MCF 10A (cell line): ENCODE data around the gene ZIC5. TPM values are rescaled to one million over a fixed set of nuclear protein-coding genes. Genes with fewer than 3 reads are reported as not detected.

Experiments used
- BruUV-seq: library from RNA; stranded (reverse); fragments of 400-500 nt; replicated peaks from 2 replicates; lab custom pipeline; 2021; lab: Mats Ljungman, UMichigan
- CTCF ChIA-PET: fragments of 300-600 bp; sonication (Branson Sonifier 250); formaldehyde crosslinking; extraction: SDS; loops from one replicate; lab custom pipeline; 2021; ENCODE audit warnings: antibody characterized with exemption, inconsistent platforms; lab: Yijun Ruan, JAX
- POLR2A ChIA-PET: fragments of 300-600, 350-650 bp; sonication (Branson Sonifier 250); formaldehyde crosslinking; extraction: SDS; loops from one replicate; lab custom pipeline; 2020; ENCODE audit warnings: antibody characterized with exemption, inconsistent platforms; lab: Yijun Ruan, JAX
- DNase-seq: peaks from one replicate; pipeline ENCODE4 v3.0.0-alpha.2; 2018; ENCODE audit not compliant: unreplicated experiment
- H3K27ac Mint-ChIP-seq: one replicate; pipeline ENCODE4 v1.8.0; 2022; ENCODE audit warnings: mild to moderate bottlenecking, low read depth, mixed read lengths; ENCODE audit not compliant: unreplicated experiment
- H3K27me3 Mint-ChIP-seq: one replicate; pipeline ENCODE4 v1.8.0; 2022; ENCODE audit warnings: mixed read lengths; ENCODE audit not compliant: insufficient read depth, unreplicated experiment
- H3K36me3 Mint-ChIP-seq: one replicate; pipeline ENCODE4 v1.8.0; 2022; ENCODE audit warnings: mild to moderate bottlenecking, moderate library complexity, mixed read lengths; ENCODE audit not compliant: insufficient read depth, unreplicated experiment
- H3K4me1 Mint-ChIP-seq: one replicate; pipeline ENCODE4 v1.8.0; 2022; ENCODE audit warnings: mixed read lengths; ENCODE audit not compliant: insufficient read depth, unreplicated experiment
- H3K4me3 Mint-ChIP-seq: one replicate; pipeline ENCODE4 v1.8.0; 2022; ENCODE audit warnings: mild to moderate bottlenecking, moderate library complexity, mixed read lengths; ENCODE audit not compliant: unreplicated experiment
- H3K9me3 Mint-ChIP-seq: one replicate; pipeline ENCODE4 v1.8.0; 2022; ENCODE audit warnings: mixed read lengths; ENCODE audit not compliant: unreplicated experiment
- intact Hi-C: fragments of 100-400 bp; cut with micrococcal nuclease; formaldehyde crosslinking; loops from 2 replicates; pipeline ENCODE4 v1.14.1; 2022
- total RNA-seq: library from RNA; stranded (reverse); gene quantifications from 2 replicates; pipeline ENCODE4 v1.2.3, GENCODE V29; 2022
- TF ChIP-seq, protein P1 (sequence below): fragments of 200-600 bp; IDR thresholded peaks from one replicate; pipeline ENCODE4 v1.8.0; 2022; ENCODE audit warnings: antibody characterized with exemption, mild to moderate bottlenecking; ENCODE audit not compliant: unreplicated experiment

ZIC5 gene
- total RNA-seq, 1 experiment from 2014 or later, result not detected

DNA sequence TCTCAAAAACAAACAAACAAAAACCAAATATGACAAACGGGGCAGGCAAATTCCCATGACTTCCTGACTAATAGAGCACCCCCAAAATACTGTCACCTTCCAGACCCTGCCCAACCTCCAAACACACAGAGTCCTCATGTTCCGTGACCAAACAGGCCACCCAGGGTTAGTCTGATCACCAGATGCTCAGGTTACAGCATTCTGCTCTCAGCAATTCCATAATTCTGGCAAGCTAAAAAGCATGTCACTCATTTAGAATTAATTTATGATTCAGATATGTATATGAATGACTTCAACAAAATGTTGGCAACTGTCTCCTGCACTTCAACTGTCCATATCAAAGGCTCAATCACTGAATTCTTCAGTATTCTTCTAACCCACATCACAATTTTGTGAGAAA is 52.4 kb downstream of the ZIC5 start:
- ChIA-PET POLR2A (no interaction called here), CTCF (interaction anchor here (0.8 to 2.7 kb wide), 8 partner anchors 20 to 599 kb away, joined by 3 to 17 read pairs (median 5); no protein-coding TSS in a partner anchor)
- TF ChIP-seq, protein P1, sequence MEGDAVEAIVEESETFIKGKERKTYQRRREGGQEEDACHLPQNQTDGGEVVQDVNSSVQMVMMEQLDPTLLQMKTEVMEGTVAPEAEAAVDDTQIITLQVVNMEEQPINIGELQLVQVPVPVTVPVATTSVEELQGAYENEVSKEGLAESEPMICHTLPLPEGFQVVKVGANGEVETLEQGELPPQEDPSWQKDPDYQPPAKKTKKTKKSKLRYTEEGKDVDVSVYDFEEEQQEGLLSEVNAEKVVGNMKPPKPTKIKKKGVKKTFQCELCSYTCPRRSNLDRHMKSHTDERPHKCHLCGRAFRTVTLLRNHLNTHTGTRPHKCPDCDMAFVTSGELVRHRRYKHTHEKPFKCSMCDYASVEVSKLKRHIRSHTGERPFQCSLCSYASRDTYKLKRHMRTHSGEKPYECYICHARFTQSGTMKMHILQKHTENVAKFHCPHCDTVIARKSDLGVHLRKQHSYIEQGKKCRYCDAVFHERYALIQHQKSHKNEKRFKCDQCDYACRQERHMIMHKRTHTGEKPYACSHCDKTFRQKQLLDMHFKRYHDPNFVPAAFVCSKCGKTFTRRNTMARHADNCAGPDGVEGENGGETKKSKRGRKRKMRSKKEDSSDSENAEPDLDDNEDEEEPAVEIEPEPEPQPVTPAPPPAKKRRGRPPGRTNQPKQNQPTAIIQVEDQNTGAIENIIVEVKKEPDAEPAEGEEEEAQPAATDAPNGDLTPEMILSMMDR, result no peak
- H3K27me3 Mint-ChIP-seq, result no peaks in the 10 kb centered on the region
- BruUV-seq, result no TSS peak
- peaks cover 6% of the 10 kb centered on the region for H3K4me1 Mint-ChIP-seq
- peaks cover 7% of the 10 kb centered on the region for H3K36me3 Mint-ChIP-seq
- H3K27ac Mint-ChIP-seq, result no peak overlapping the region
- no peaks in the 10 kb centered on the region for H3K9me3 Mint-ChIP-seq
- intact Hi-C loops, result loop anchor here (5.0 to 10.0 kb wide), 2 partner anchors 168 to 474 kb away; partner anchors contain the start of gene PCCA
- no peak overlapping the region for H3K4me3 Mint-ChIP-seq
- DNase-seq, result no peak

DNA sequence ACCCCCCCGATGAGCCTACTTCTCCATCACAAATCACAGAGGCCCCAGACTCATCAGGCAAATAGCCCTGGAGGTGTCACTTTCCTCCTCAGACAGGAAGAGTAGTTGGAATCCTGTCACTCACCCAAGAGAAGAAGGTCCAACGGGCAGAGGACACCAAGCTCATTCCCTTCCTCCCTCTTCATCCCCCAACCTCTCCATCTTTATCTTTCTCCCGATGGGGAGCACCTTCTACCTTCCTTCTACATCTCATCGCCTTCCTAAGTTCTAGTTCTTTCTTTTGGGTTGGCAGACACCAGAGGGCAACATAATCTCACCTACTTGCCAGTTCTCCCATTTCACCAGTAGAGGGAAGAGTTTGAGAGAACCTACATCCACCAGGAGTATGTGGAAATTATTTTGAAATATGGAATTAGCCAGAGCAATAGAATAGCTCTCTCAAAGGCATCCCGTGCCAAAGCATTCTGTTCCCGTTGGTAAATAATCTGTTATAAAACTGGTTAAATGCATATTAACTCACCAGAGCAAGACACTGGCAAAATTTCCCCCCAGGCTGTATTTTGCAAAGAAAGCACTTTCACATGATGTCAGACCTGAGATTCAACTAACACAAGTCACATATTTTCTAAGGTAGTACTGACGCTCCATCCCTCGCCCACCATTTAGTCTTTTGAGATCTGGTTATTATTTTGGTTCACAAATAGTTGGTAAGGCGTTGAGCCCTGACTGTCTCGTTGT is 55.0 kb downstream of the ZIC5 start:
- DNase-seq, result peak; percentile 86
- H3K9me3 Mint-ChIP-seq, result no peaks in the 10 kb centered on the region
- H3K27ac Mint-ChIP-seq, result no peak overlapping the region
- ChIA-PET POLR2A (interaction anchor here (0.6 kb wide), 2 partner anchors 148 to 598 kb away, joined by 3 to 4 read pairs; no protein-coding TSS in a partner anchor), CTCF (interaction anchor here (0.6 to 5.2 kb wide), 74 partner anchors 9 to 1535 kb away, joined by 3 to 59 read pairs (median 4); partner anchors contain the start of gene ZIC2)
- TF ChIP-seq, protein P1, result peak; percentile 91
- no TSS peak for BruUV-seq
- intact Hi-C loops, result loop anchor here (1.0 to 10.0 kb wide), 4 partner anchors 171 to 472 kb away; partner anchors contain the start of gene PCCA
- peaks cover 6% of the 10 kb centered on the region for H3K4me1 Mint-ChIP-seq
- H3K36me3 Mint-ChIP-seq, result peaks cover 7% of the 10 kb centered on the region
- no peaks in the 10 kb centered on the region for H3K27me3 Mint-ChIP-seq
- no peak overlapping the region for H3K4me3 Mint-ChIP-seq

DNA sequence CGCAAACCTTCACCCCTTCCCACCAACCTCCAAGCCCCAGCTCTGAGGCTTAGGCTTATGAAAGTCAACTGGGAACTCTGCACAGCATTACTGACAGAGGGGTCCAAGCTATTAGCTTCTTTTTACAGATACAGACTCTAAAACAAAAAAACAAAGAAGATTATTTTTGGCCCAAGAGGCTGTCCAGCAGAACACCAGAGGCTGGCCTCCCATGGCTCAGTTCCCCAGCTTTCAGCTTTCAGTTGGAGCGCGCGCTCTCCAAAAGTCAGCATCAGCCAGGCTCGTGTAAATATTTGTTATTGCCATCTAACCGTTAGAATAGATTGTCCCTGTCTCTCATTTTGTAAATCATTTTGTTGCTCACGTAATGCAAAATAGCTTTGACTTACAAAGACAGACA is 58.4 kb downstream of the ZIC5 start:
- Mint-ChIP-seq H3K36me3 (peaks cover 7% of the 10 kb centered on the region), H3K4me1 (peaks cover 25% of the 10 kb centered on the region), H3K27ac (no peak overlapping the region), H3K4me3 (no peak overlapping the region), H3K9me3 (no peaks in the 10 kb centered on the region), H3K27me3 (no peaks in the 10 kb centered on the region)
- no TSS peak for BruUV-seq
- ChIA-PET CTCF (interaction anchor here (0.6 to 5.2 kb wide), 11 partner anchors 13 to 601 kb away, joined by 3 to 35 read pairs (median 5); no protein-coding TSS in a partner anchor), POLR2A (interaction anchor here (0.7 kb wide), 1 partner anchor 720 kb away, joined by 3 read pairs; no protein-coding TSS in a partner anchor)
- TF ChIP-seq, protein P1, result no peak
- no peak for DNase-seq
- intact Hi-C loops, result loop anchor here (10.0 kb wide), 1 partner anchor 468 kb away; no protein-coding TSS in a partner anchor

Other genes starting within 250 kb of the ZIC5 start
- gene ZIC2, start 10.0 kb upstream of the ZIC5 start, total RNA-seq, result 7.0 and 8.2 TPM in 2 replicates
- gene PCCA, start 117.3 kb upstream of the ZIC5 start, total RNA-seq, result 20.6 and 23.4 TPM in 2 replicates